ENCODE measurements around the gene ELMO1. TPM values are rescaled to one million over a fixed set of nuclear protein-coding genes. Genes with fewer than 3 reads are reported as not detected.

Gene ELMO1
- total and polyA plus RNA-seq, 10 of the 15 experiments (the other 5 are each of a cell fraction or from before 2014, with no cell fraction given), result 22.6 to 85.9 (median 56.6) TPM

DNA sequence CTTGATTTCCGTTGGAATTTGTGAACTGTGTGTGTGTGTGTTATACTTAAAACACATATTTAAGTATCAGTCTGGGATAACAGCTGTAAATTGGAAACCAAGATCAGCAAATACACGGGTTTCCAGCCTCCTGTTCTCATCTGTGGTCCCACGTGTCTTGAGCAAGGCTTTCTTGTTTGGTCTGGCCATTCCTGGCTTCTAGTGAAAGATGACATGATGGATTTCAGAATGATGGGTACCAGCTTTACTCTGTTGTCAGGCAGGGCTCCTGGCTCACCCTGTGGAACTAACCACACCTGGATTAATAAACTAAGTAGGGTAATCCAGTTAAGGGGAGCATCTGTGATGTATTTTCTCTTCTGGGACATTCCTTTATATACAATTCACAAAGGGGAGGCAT is 378.2 kb downstream of the ELMO1 start (continued):
- TF ChIP-seq, protein P1, sequence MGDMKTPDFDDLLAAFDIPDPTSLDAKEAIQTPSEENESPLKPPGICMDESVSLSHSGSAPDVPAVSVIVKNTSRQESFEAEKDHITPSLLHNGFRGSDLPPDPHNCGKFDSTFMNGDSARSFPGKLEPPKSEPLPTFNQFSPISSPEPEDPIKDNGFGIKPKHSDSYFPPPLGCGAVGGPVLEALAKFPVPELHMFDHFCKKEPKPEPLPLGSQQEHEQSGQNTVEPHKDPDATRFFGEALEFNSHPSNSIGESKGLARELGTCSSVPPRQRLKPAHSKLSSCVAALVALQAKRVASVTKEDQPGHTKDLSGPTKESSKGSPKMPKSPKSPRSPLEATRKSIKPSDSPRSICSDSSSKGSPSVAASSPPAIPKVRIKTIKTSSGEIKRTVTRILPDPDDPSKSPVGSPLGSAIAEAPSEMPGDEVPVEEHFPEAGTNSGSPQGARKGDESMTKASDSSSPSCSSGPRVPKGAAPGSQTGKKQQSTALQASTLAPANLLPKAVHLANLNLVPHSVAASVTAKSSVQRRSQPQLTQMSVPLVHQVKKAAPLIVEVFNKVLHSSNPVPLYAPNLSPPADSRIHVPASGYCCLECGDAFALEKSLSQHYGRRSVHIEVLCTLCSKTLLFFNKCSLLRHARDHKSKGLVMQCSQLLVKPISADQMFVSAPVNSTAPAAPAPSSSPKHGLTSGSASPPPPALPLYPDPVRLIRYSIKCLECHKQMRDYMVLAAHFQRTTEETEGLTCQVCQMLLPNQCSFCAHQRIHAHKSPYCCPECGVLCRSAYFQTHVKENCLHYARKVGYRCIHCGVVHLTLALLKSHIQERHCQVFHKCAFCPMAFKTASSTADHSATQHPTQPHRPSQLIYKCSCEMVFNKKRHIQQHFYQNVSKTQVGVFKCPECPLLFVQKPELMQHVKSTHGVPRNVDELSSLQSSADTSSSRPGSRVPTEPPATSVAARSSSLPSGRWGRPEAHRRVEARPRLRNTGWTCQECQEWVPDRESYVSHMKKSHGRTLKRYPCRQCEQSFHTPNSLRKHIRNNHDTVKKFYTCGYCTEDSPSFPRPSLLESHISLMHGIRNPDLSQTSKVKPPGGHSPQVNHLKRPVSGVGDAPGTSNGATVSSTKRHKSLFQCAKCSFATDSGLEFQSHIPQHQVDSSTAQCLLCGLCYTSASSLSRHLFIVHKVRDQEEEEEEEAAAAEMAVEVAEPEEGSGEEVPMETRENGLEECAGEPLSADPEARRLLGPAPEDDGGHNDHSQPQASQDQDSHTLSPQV (IDR thresholded peaks at IDR 0.05), result no peak
- TF ChIP-seq, protein P2, sequence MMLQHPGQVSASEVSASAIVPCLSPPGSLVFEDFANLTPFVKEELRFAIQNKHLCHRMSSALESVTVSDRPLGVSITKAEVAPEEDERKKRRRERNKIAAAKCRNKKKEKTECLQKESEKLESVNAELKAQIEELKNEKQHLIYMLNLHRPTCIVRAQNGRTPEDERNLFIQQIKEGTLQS (IDR thresholded peaks at IDR 0.05; ENCODE audit: borderline replicate concordance, extremely low read depth, low read depth, low read length), result no peak
- TF ChIP-seq TBL1XR1 (IDR thresholded peaks at IDR 0.05; ENCODE audit: low read depth, low read length) (no peak), KAT2A (conservative IDR thresholded peaks at IDR 0.05; ENCODE audit: control insufficient read depth, low read depth, low read length) (no peak), ETV6 (conservative IDR thresholded peaks at IDR 0.05 in 1 of 2, IDR thresholded peaks at IDR 0.05 in 1 of 2; ENCODE audit: borderline replicate concordance in 1 of 2, low read depth in 1 of 2) (no peak)

DNA sequence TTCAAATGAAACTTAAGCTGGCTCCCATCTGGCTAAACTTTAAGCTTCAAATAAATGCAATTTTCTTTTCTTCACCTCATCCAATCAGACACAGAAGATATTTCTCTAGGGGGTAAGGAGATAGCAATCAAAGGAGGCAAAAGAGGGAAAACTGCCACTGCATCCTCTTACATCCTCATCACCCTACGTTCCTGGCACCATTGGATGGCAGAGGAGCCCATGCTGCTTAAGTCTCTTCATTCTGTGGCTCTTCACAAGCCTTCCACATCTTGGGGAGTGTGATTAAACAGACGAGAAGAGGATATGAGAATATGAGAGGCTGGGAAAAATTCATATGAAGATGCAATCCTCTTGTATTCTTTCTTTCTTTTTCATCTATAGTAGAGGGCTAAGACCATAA is 378.6 kb downstream of the ELMO1 start:
- Histone ChIP-seq H3K36me3 (ENCODE audit: control insufficient read depth in 2 of 2, insufficient read depth in 2 of 2, low read length in 1 of 2) (no peaks in the 10 kb centered on the region; a peak in 1 of 4 replicates), H3K79me2 (ENCODE audit: control insufficient read depth, insufficient read depth, low read length) (no peaks in the 10 kb centered on the region), H3K4me3 (no peak overlapping the region), H3K27ac (ENCODE audit: control insufficient read depth, insufficient read depth) (no peak overlapping the region), H2AFZ (ENCODE audit: control insufficient read depth, low read depth, low read length) (no peak overlapping the region), H3K4me2 (ENCODE audit: control insufficient read depth, insufficient read depth) (no peak overlapping the region), H3K9me3 (replicated peaks; ENCODE audit: control insufficient read depth, insufficient read depth, low read length) (no peaks in the 10 kb centered on the region), H4K20me1 (ENCODE audit: control insufficient read depth, insufficient read depth) (no peaks in the 10 kb centered on the region), H3K27me3 (replicated peaks in 1 of 2; ENCODE audit: control insufficient read depth in 2 of 2, insufficient read depth in 2 of 2, low read length in 1 of 2) (no peaks in the 10 kb centered on the region), H3K4me1 (ENCODE audit: control insufficient read depth, insufficient read depth, low read length) (peaks cover 7% of the 10 kb centered on the region), H3K9ac (ENCODE audit: control insufficient read depth, insufficient read depth, low read length) (no peak overlapping the region)
- 88% methylated on average over 2 of the region's 2 CpGs for WGBS (ENCODE audit: insufficient coverage, insufficient replicate concordance, low lambda C conversion rate, missing lambda C conversion rate)
- intact Hi-C loops (cut with micrococcal nuclease; ENCODE audit: unreplicated experiment), result no loop called here
- ATAC-seq (no peak), DNase-seq (ENCODE audit: low read depth, low spot score) (no peak), FAIRE-seq (no peak)
- no TSS peak for BruUV-seq (replicated peaks)
- ChIA-PET RAD21 (ENCODE audit: unreplicated experiment) (interaction anchor here (0.9 to 1.1 kb wide), 2 partner anchors 11 to 112 kb away, joined by 3 read pairs; no protein-coding TSS in a partner anchor), CTCF (interaction anchor here (1.4 to 2.2 kb wide), 2 partner anchors 13 to 112 kb away, joined by 3 to 5 read pairs; no protein-coding TSS in a partner anchor), SMC1A (ENCODE audit: uncharacterized antibody, unreplicated experiment) (interaction anchor here (1.1 kb wide), 2 partner anchors 11 to 17 kb away, joined by 3 to 9 read pairs; no protein-coding TSS in a partner anchor), POLR2A (interaction anchor here (0.6 to 1.2 kb wide), 2 partner anchors 12 to 13 kb away, joined by 3 read pairs; no protein-coding TSS in a partner anchor)
- in situ Hi-C loops (cut with MboI), result no loop called here
- TF ChIP-seq MTA2 (IDR thresholded peaks at IDR 0.05; ENCODE audit: low read depth), result no peak
- no peak for TF ChIP-seq EZH2 (IDR thresholded peaks at IDR 0.05; ENCODE audit: borderline replicate concordance, control insufficient read depth, low read depth, low read length)
- no peak for TF ChIP-seq KAT2A (conservative IDR thresholded peaks at IDR 0.05; ENCODE audit: control insufficient read depth, low read depth, low read length)
- TF ChIP-seq SREBF2 (IDR thresholded peaks at IDR 0.05; ENCODE audit: low read length), result no peak
- TF ChIP-seq, protein P3, sequence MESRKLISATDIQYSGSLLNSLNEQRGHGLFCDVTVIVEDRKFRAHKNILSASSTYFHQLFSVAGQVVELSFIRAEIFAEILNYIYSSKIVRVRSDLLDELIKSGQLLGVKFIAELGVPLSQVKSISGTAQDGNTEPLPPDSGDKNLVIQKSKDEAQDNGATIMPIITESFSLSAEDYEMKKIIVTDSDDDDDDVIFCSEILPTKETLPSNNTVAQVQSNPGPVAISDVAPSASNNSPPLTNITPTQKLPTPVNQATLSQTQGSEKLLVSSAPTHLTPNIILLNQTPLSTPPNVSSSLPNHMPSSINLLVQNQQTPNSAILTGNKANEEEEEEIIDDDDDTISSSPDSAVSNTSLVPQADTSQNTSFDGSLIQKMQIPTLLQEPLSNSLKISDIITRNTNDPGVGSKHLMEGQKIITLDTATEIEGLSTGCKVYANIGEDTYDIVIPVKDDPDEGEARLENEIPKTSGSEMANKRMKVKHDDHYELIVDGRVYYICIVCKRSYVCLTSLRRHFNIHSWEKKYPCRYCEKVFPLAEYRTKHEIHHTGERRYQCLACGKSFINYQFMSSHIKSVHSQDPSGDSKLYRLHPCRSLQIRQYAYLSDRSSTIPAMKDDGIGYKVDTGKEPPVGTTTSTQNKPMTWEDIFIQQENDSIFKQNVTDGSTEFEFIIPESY (IDR thresholded peaks at IDR 0.05), result no peak
- TF ChIP-seq TCF12 (IDR thresholded peaks at IDR 0.05; ENCODE audit: low read depth, low read length), result no peak
- TF ChIP-seq, protein P2 (IDR thresholded peaks at IDR 0.05; ENCODE audit: borderline replicate concordance, extremely low read depth, low read depth, low read length), result no peak
- TF ChIP-seq, protein P4, sequence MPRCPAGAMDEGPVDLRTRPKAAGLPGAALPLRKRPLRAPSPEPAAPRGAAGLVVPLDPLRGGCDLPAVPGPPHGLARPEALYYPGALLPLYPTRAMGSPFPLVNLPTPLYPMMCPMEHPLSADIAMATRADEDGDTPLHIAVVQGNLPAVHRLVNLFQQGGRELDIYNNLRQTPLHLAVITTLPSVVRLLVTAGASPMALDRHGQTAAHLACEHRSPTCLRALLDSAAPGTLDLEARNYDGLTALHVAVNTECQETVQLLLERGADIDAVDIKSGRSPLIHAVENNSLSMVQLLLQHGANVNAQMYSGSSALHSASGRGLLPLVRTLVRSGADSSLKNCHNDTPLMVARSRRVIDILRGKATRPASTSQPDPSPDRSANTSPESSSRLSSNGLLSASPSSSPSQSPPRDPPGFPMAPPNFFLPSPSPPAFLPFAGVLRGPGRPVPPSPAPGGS (IDR thresholded peaks at IDR 0.05; ENCODE audit: borderline replicate concordance, insufficient read depth, low read depth, low read length, poor library complexity, severe bottlenecking), result no peak

All from GM12878 (cell line).